Effector CD8-positive, alpha-beta T cell (primary cell): ENCODE data around the gene APOL5.
"Not testable (repeated sequence)": the region's sequence is repeated elsewhere in the genome, so short reads cannot be mapped to it uniquely, and the experiment has no call there.

Experiments
- DNase-seq: peaks from one replicate; lab custom pipeline; 2025; lab: John Stamatoyannopoulos, UW

The APOL5 gene

DNA sequence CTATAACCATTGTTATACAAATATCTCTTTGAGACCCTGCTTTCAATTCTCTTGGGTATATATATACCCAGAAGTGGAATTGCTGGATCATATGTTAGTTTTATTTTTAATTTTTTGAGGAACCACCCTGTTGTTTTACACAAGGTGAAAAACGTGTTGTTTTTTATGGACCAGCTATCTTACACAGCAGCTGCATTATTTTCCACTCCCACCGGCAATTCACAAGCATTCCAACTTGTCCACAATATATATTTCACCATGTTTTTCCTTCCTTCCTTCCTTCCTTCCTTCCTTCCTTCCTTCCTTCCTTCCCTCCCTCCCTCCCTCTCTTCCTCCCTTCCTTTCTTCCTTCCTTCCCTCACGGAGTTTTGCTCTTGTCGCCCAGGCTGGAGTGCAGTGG is 6.3 kb upstream of the APOL5 start:
- DNase-seq: no peak

DNA sequence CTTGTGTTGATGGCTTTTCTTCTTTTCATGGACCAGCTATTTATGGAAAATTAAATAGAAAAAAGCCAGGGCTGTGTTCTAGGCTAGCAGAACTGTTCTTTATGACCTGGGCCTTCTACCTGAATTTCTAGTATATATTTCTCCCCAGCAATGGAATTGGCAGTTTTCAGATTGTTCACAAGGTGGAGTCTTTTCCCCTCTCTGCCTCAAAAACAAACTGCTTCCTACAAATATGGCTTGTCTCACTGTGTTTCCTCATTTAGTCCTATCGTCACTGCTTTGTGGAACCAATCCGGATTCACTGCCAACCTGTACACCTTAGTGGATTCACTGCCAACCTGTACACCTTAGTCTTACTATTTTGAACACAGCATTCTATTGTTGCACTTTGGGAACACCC is 5.0 kb upstream of the APOL5 start:
- DNase-seq: no peak

DNA sequence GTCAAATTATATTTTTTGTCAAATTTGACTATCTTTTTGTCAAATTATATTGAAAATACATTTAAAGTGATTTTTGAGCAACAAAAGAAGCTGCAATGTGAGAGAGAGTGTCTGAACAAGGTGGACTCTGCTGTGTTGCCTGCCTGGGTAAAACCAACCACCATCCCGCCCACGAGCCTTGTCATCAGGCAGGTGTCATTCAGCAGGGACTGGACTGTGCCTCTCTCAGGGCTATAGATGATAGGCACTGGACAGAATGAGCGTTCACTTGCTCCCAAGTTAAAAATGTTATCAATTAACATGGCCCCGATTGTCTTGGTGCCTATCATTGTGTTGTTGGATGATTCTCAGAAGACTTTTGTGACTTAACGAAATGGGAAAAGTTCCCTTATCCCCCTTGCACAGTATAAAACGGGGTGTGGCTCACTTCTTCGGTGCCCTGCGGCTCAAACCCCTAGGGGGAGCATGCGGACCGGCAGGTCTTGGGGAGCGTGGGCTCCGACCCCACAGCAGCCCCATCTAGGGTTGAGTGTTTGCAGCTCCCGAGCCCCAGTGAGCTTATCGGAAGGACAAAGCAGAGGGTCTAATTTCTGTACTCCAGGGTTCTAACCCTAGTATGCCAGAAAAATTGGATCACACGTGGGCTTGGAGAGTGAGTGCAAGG is 1.7 kb downstream of the APOL5 start:
- no peak for DNase-seq

- DNase-seq: no peak
Measured at GRCh38 chr22:35721960-35722359, 4.3 kb downstream of the APOL5 start.

DNA sequence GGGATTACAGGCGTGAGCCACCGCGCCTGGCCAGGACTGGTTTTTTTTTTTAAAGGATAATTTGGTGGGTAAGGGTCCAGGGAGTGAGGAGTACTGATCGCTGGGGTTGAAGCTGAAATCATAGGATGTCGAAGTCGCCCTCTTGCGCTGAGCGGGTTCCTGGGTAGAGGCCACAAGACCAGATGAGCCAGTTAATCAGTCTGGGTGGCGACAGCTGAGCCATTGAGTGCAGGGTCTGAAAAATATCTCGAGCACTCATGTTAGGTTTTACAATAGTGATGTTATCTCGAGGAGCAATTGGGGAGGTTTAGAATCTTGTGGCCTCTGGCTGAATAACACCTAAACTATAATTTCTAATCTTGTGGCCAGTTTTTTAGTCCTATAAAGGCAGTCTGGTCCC is 7.8 kb downstream of the APOL5 start:
- DNase-seq: no peak

- no peak for DNase-seq
Measured at GRCh38 chr22:35726398-35726797, 8.7 kb downstream of the APOL5 start.

GRCh38 chr22:35726933-35727332 is 9.3 kb downstream of the APOL5 start:
- no peak for DNase-seq

- no peak for DNase-seq
Measured at GRCh38 chr22:35727436-35727835, 9.8 kb downstream of the APOL5 start.

GRCh38 chr22:35728639-35729308 is 11.1 kb downstream of the APOL5 start:
- DNase-seq: no peak

- DNase-seq: no peak
Measured at GRCh38 chr22:35729309-35729698, 11.6 kb downstream of the APOL5 start.

DNA sequence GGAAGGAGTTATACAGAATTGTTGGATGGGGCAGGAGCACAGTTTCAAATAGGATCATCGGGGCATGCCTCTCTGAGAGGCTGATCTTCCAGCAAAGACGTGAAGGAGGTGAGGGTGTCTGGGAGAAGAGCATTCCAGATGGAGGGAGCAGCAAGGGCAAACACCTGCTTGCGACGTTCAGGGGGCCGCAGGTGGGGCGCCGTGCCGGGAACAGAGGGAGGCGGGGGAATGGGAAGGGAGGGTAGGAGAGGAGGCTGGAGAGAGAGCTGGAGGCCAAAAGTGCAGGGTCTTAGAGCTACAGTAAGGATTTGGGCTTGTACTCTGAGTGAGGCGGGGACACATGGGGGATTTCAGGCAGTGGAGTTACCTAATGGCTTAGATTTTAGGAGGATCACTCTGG is 13.6 kb downstream of the APOL5 start:
- DNase-seq: no peak

DNA sequence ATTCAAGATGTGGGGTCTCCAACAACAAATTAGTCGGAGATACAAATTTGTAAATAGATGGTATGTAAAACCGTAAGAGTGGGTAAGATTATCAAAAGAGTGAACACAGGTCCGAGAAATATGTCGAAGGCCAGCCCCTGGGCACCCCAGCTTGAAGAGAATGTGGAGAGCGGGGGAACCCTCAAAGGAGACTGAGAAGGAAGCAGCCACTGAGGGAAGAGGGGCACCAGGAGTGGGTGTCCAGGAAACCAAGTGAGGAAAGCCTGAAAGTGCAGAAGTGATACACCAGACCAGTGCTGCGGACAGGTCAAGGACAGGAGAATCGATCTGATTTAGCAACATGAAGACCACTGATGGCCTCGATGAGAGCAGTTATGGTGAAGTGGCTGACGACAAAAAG is 14.4 kb downstream of the APOL5 start:
- DNase-seq: no peak

DNA sequence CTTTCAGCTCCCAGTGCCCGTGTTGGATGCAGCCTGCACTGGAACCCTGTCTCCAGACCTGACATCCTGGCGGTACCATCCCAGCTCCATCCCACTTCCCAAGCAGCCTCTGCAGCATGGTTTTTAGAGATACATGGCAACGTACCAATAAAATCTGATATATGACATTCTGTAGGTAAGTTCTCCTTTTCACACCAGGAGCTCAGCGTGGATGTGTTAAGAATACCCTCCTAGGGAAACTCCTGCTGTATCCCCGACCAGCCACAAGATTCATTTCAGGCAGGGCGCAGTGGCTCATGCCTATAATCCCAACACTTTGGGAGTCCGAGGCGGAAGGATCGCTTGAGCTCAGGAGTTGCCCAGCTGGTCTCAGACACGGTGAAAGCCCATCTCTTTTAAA is 15.4 kb downstream of the APOL5 start:
- DNase-seq: no peak

- no peak for DNase-seq
Measured at GRCh38 chr22:35733791-35734516, 16.3 kb downstream of the APOL5 start.

DNA sequence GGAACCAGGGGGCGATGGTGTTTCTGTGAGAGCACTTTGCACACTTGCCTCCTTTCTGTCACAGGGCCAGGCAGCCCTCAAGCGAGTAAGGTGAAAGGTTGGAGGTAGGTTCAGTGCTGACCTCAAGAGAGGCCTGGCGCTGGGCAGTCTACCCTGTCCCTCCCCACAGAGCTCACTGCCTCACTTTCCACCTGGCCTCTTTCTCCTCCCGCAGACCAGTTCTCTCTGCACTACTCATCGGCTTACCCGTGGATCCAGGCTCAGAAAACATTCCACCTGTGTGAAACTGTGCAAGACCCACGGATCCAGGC is 16.8 kb downstream of the APOL5 start:
- DNase-seq: no peak

DNA sequence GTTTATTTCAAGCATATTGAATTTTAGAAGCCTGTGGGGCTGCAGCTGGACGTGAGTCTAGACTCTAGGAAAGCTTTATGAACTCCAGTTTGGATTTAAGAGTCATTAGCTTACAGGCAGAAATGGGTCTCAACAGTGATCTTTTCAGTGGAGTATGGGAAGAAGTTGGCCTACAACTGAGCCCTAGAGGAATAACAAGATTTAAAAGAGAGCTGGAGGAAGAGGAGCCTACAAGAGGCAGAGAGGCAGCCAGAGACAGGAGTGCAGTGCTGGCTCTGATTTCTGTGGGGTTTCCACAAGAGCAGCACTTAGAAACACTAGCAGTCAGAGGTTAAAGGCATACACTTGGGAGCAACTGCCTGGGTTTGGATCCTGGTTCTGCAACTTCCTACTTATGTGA is 17.9 kb downstream of the APOL5 start:
- DNase-seq: no peak

GRCh38 chr22:35736166-35736565 is 18.5 kb downstream of the APOL5 start:
- no peak for DNase-seq

DNA sequence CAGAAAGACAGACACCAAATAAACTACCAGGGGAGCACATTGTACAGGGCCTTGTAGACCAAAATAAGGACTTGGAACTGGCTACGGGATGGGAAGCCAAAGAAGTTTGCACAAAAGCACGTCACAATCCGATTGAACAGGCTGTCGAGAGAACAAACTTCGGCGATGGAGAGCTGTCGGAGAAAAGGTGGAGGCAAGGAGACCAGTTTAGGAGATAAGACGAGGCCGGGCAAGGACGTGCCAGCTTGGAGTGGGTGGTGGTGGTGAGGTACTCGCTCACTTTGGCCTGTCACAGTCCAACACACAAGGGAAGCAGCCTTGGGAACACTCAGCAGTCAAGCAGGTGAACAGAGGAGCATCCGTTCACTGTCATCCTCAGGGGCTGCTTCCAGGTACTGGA is 19.0 kb downstream of the APOL5 start:
- no peak for DNase-seq

- DNase-seq: not testable (repeated sequence)
Measured at GRCh38 chr22:35737886-35738285, 20.2 kb downstream of the APOL5 start.

DNA sequence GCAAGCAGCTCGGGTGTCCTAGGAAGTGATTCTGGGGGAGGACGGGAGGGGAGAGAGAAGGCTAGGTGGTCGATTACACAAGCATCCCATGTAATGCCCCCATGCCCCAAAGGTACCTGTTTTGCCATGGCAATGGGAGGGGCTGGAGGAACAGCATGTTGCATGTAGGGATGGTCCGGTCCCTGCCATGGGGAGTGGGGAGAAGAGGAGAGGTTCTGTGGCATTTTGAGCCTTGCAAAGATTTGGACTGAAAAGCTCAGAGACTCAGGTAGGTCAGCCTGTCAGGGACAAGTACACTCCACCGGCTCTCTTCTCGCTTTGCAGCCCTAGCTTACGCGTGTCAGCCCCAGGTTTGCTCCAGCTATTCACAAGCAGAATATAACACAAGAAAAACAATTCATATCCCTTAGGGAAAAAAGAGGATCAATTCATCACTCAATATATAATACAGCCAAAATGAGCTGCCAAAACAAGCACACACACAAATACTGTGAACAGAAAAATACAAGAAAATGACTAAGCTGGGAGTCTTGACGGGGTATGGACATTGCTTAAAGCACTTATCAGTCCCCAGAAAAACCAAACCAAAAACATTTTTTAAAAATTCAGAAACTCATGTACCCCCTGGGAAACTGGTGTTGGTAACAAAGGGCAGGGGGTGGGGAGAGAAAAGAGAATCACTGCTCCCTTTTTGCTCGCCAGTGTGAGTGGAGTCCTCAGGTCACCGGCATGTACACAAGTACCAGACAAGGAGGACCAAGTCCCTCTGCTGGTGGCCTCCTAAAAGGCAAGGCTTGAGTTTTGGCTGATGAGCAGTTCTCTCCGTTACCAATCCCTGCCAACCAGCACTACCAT is 21.6 kb downstream of the APOL5 start:
- DNase-seq: no peak

GRCh38 chr22:35739931-35740380 is 22.3 kb downstream of the APOL5 start:
- DNase-seq: no peak

DNA sequence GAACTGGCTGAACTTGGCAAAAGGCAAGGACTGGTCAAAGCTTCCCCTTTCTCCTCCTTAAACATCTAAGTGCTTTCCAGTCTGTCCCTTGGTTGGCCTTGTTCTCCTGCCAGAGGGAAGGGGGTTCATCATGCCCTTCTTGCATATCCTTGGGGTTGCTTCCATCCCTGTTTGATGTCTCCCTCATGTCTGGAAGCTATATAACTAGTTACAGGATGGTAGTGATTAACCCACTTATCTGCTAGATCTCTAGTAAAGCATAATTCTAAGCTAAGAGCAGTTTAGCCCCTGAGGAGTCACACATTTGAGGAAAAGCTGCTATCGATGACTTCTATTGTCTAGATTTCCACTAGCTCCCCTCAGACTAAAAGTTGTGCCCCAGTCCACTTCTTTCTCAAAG is 22.9 kb downstream of the APOL5 start:
- no peak for DNase-seq
